HG03354 (cell line): Measurements from ENCODE around the gene GNPAT.
A peak's percentile ranks its signal among the peaks of the same experiment; 100 is the strongest.

Experiments
- ATAC-seq: cut with Tn5 transposase; IDR thresholded peaks from one replicate; pipeline ENCODE4 v1.9.1; 2021; ENCODE audit warnings: mild to moderate bottlenecking; ENCODE audit not compliant: unreplicated experiment, poor library complexity, severe bottlenecking

Gene GNPAT

GRCh38 chr1:231240883-231241735 lies at the start of gene GNPAT:
GNPAT (plus strand) TSS chr1:231241212; CDS start chr1:231241379, 167 bp downstream.
- ATAC-seq, result peak; percentile 96

- ATAC-seq, result no peak
Measured at GRCh38 chr1:231192620-231193163, 48.3 kb upstream of the GNPAT start.

- ATAC-seq, result no peak
Measured at GRCh38 chr1:231193710-231194340, 47.2 kb upstream of the GNPAT start.

GRCh38 chr1:231194476-231194842 lies 46.6 kb upstream of the GNPAT start:
- ATAC-seq, result no peak

GRCh38 chr1:231194843-231195516 lies 46.0 kb upstream of the GNPAT start:
- ATAC-seq, result no peak

GRCh38 chr1:231196307-231196706 lies 44.7 kb upstream of the GNPAT start:
- ATAC-seq, result no peak

GRCh38 chr1:231196728-231197127 lies 44.3 kb upstream of the GNPAT start:
- no peak for ATAC-seq

GRCh38 chr1:231199868-231200267 lies 41.1 kb upstream of the GNPAT start:
- no peak for ATAC-seq

- ATAC-seq, result no peak
Measured at GRCh38 chr1:231200388-231201031, 40.5 kb upstream of the GNPAT start.

GRCh38 chr1:231201375-231201978 lies 39.5 kb upstream of the GNPAT start:
- no peak for ATAC-seq

- ATAC-seq, result no peak
Measured at GRCh38 chr1:231201979-231202633, 38.9 kb upstream of the GNPAT start.

GRCh38 chr1:231203259-231204057 lies 37.6 kb upstream of the GNPAT start:
- no peak for ATAC-seq

- ATAC-seq, result no peak
Measured at GRCh38 chr1:231206856-231207255, 34.2 kb upstream of the GNPAT start.

- no peak for ATAC-seq
Measured at GRCh38 chr1:231207437-231207836, 33.6 kb upstream of the GNPAT start.

- no peak for ATAC-seq
Measured at GRCh38 chr1:231208980-231209379, 32.0 kb upstream of the GNPAT start.

- no peak for ATAC-seq
Measured at GRCh38 chr1:231209531-231209930, 31.5 kb upstream of the GNPAT start.

GRCh38 chr1:231210126-231210525 lies 30.9 kb upstream of the GNPAT start:
- ATAC-seq, result no peak
